BLaER1 treated with 17β-estradiol and CSF1 and Interleukin-3, amounts not matched to agents 10 nM and 100 nM (cell line): Measurements from ENCODE around the gene PPP3CB.

Source experiments
- H3K27ac ChIP-seq, 11 experiments: shearing (Covaris generic); formaldehyde crosslinking; 2 replicates each; pipeline ENCODE4 v1.8.1; 2022
- H3K27me3 ChIP-seq, 11 experiments: shearing (Covaris generic); formaldehyde crosslinking; 2 replicates each; pipeline ENCODE4 v1.8.1; 2022
- H3K36me3 ChIP-seq, 11 experiments: shearing (Covaris generic); formaldehyde crosslinking; 2 replicates each; pipeline ENCODE4 v1.8.1; 2022
- H3K4me1 ChIP-seq, 10 experiments: shearing (Covaris generic); formaldehyde crosslinking; 2 replicates each; pipeline ENCODE4 v1.8.1; 2022
- H3K4me2 ChIP-seq, 11 experiments: shearing (Covaris generic); formaldehyde crosslinking; 2 replicates each; pipeline ENCODE4 v1.8.1; 2022
- H3K4me3 ChIP-seq, 10 experiments: shearing (Covaris generic); formaldehyde crosslinking; 2 replicates each; pipeline ENCODE4 v1.8.1; 2022
- H3K9ac ChIP-seq, 11 experiments: shearing (Covaris generic); formaldehyde crosslinking; 2 replicates each; pipeline ENCODE4 v1.8.1; 2022
- H3K9me3 ChIP-seq, 11 experiments: shearing (Covaris generic); formaldehyde crosslinking; replicated peaks in 1 of 11; 2 replicates each; pipeline ENCODE4 v1.8.1; 2022
- H4K20me1 ChIP-seq, 11 experiments: shearing (Covaris generic); formaldehyde crosslinking; 2 replicates each; pipeline ENCODE4 v1.8.1; 2022
- Cebpa-rat ChIP-seq, 11 experiments: shearing (Covaris generic); IDR thresholded peaks; 2 replicates each; pipeline ENCODE4 v1.8.1; 2022

The PPP3CB gene

DNA sequence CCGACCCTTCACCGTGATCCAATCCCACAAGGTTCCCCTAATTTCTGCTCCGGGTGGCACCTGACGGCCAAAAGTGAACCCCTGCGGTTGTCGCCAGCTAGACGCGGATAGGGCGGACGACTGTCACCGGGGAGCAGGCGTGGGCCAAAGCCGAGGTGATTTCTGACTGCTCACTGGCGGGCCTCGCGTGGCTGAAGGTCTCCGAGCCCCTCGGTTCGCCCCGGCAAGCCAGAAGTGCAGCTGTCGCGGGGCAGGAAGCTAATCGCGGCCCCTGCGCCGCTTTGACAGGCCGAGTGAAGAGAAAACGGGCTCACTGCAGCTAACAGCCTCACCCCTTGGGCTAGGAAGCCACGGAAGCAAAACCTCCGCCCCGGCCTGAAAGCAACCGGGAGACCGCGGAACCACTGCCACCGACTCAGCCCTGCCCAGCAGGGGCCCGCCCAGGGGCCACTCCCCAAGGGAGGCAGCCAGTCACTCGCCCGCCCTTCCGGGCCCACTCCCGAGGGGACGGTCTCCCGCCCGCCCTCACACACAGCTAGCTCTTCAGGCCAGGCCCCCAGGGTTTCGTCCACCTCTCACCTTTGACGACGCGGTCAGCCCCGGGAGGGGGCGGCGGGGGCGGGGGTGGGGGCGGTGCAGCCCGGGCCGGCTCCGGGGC lies 469 bp downstream of the PPP3CB start:
- Histone ChIP-seq H3K4me1 (peaks cover 26 to 46% (median 39%) of the 10 kb centered on the region in 10 experiments), H3K27me3 (no peaks in the 10 kb centered on the region), H4K20me1 (peaks cover 0 to 50% (median 34%) of the 10 kb centered on the region in 11 experiments; a peak in 16 of 22 replicates), H3K27ac (peak overlapping the region; percentile 87 to 96 (median 92)), H3K4me2 (peak overlapping the region; percentile 78 to 97 (median 90)), H3K9ac (peak overlapping the region; percentile 86 to 97 (median 94)), H3K9me3 (0 out of 22 replicates have a peak, but pooled peaks cover 0 to 1% (median 0%) of the 10 kb centered on the region in 11 experiments), H3K36me3 (peaks cover 0 to 50% (median 37%) of the 10 kb centered on the region in 11 experiments; a peak in 17 of 22 replicates), H3K4me3 (peak overlapping the region; percentile 75 to 92 (median 86))
- no peak for TF ChIP-seq Cebpa-rat (IDR thresholded peaks at IDR 0.05)

GRCh38 chr10:73494877-73495225 lies 973 bp downstream of the PPP3CB start:
- no peaks in the 10 kb centered on the region for H3K27me3 ChIP-seq
- no peaks in the 10 kb centered on the region for H3K9me3 ChIP-seq
- H3K4me2 ChIP-seq = peak overlapping the region; percentile 78 to 97 (median 90)
- peak overlapping the region; percentile 75 to 92 (median 86) for H3K4me3 ChIP-seq
- H3K36me3 ChIP-seq = peaks cover 0 to 50% (median 35%) of the 10 kb centered on the region in 11 experiments; a peak in 18 of 22 replicates
- H4K20me1 ChIP-seq = peaks cover under 1 to 55% (median 34%) of the 10 kb centered on the region in 11 experiments; a peak in 16 of 22 replicates
- no peak for TF ChIP-seq Cebpa-rat (IDR thresholded peaks at IDR 0.05)
- H3K9ac ChIP-seq = peak overlapping the region; percentile 86 to 97 (median 94)
- peaks cover 26 to 44% (median 39%) of the 10 kb centered on the region in 10 experiments for H3K4me1 ChIP-seq
- H3K27ac ChIP-seq = peak overlapping the region; percentile 87 to 96 (median 92)

DNA sequence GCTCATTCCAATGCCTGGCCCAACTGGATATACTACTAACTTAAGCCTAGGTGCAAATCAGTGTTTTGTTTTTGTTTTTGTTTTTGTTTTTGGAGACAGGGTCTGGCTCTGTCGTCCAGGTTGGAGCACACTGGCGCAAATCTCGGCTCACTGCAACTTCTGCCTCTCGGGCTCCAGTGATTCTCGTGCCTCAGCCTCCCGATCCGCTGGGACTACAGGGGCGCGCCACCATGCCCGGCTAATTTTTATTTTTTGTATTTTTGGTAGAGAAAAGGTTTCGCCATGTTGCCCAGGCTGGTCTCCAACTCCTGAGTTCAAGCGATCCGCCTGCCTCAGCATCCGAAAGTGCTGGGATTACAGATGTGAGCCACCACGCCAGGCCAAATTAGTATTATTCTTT lies 1.6 kb downstream of the PPP3CB start:
- Histone ChIP-seq H4K20me1 (peaks cover 5 to 61% (median 35%) of the 10 kb centered on the region in 11 experiments; a peak in 17 of 22 replicates), H3K36me3 (peaks cover under 1 to 50% (median 34%) of the 10 kb centered on the region in 11 experiments; a peak in 18 of 22 replicates), H3K4me2 (peak overlapping the region; percentile 78 to 97 (median 90)), H3K4me3 (peak overlapping the region; percentile 75 to 92 (median 86); a peak in 19 of 20 replicates), H3K27me3 (no peaks in the 10 kb centered on the region), H3K9ac (peak overlapping the region; percentile 86 to 97 (median 94); a peak in 21 of 22 replicates), H3K27ac (peak overlapping the region in 8 of 11 experiments; percentile 87 to 96 (median 92); a peak in 12 of 22 replicates), H3K9me3 (no peaks in the 10 kb centered on the region), H3K4me1 (peaks cover 26 to 44% (median 39%) of the 10 kb centered on the region in 10 experiments)
- no peak for TF ChIP-seq Cebpa-rat (IDR thresholded peaks at IDR 0.05)

- Histone ChIP-seq H3K4me1 (peaks cover 26 to 44% (median 39%) of the 10 kb centered on the region in 10 experiments), H3K9ac (peak overlapping the region in 10 of 11 experiments; percentile 86 to 97 (median 94); a peak in 11 of 22 replicates), H3K9me3 (no peaks in the 10 kb centered on the region), H3K27ac (peak overlapping the region in 4 of 11 experiments; percentile 89 to 96 (median 93); a peak in 4 of 22 replicates), H3K4me3 (peak overlapping the region in 9 of 10 experiments; percentile 75 to 92 (median 88); a peak in 14 of 20 replicates), H3K36me3 (peaks cover 5 to 50% (median 30%) of the 10 kb centered on the region in 11 experiments; a peak in 18 of 22 replicates), H3K27me3 (no peaks in the 10 kb centered on the region), H4K20me1 (peaks cover 9 to 66% (median 37%) of the 10 kb centered on the region in 11 experiments; a peak in 17 of 22 replicates), H3K4me2 (peak overlapping the region; percentile 78 to 97 (median 90))
- no peak for TF ChIP-seq Cebpa-rat (IDR thresholded peaks at IDR 0.05)
Observed at GRCh38 chr10:73493781-73494180, 2.0 kb downstream of the PPP3CB start.

GRCh38 chr10:73486601-73487000 lies 9.2 kb downstream of the PPP3CB start:
- no peaks in the 10 kb centered on the region for H3K27me3 ChIP-seq
- no peak overlapping the region for H3K9ac ChIP-seq
- H3K9me3 ChIP-seq = peaks cover 0 to 3% (median 0%) of the 10 kb centered on the region in 11 experiments; a peak in 2 of 22 replicates
- H3K36me3 ChIP-seq = peaks cover 25 to 81% (median 59%) of the 10 kb centered on the region in 11 experiments
- H3K4me1 ChIP-seq = peaks cover 0 to 10% (median 0%) of the 10 kb centered on the region in 10 experiments; a peak in 2 of 20 replicates
- H4K20me1 ChIP-seq = peaks cover 3 to 53% (median 32%) of the 10 kb centered on the region in 11 experiments; a peak in 15 of 22 replicates
- TF ChIP-seq Cebpa-rat (IDR thresholded peaks at IDR 0.05) = no peak
- no peak overlapping the region for H3K4me3 ChIP-seq
- H3K27ac ChIP-seq = no peak overlapping the region
- no peak overlapping the region for H3K4me2 ChIP-seq

DNA sequence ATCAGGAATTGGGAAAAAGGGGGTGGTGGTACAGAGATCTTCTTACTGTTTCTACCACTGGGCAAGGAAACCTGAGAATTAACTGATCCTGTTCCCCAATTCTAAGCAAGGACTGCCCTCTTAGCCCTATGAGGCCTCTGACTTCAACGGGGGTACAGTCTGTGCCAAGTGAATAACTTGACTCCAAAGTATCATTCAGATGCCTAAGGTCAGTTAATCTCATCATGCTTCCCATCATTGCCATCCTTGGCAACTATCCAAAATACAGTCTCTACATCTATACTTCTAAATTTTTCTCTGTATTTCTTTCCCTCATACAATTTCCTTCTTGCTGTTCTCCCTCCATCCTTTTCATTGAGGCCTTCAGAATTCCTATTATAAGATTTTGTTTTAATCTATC lies 10.5 kb downstream of the PPP3CB start:
- Histone ChIP-seq H3K9me3 (peaks cover 0 to 3% (median 0%) of the 10 kb centered on the region in 11 experiments; a peak in 2 of 22 replicates), H3K4me3 (no peak overlapping the region), H3K9ac (no peak overlapping the region), H3K36me3 (peaks cover 21 to 73% (median 53%) of the 10 kb centered on the region in 11 experiments), H4K20me1 (peaks cover 3 to 50% (median 25%) of the 10 kb centered on the region in 11 experiments; a peak in 14 of 22 replicates), H3K27ac (no peak overlapping the region), H3K27me3 (no peaks in the 10 kb centered on the region), H3K4me2 (no peak overlapping the region), H3K4me1 (peaks cover 0 to 10% (median 0%) of the 10 kb centered on the region in 10 experiments; a peak in 2 of 20 replicates)
- no peak for TF ChIP-seq Cebpa-rat (IDR thresholded peaks at IDR 0.05)

DNA sequence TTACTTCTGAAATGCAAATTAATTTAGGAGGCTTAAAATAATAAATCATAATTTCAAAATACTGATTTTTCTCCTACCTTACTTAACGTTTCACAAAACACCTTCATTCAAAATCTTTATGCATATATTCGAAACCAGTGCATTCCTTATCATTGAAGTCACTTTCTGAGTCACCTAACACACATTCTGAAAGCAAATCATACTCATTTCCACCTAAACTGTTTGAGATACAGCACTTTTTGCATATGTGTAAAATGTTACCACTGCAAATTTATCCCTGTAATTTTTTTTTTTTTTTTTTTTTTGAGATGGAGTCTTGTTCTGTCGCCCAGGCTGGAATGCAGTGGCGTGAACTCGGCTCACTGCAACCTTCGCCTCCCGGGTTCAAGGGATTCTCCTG lies 15.7 kb downstream of the PPP3CB start:
- no peak overlapping the region for H3K9ac ChIP-seq
- H4K20me1 ChIP-seq = peaks cover 0 to 29% (median 11%) of the 10 kb centered on the region in 11 experiments; a peak in 8 of 22 replicates
- H3K27ac ChIP-seq = no peak overlapping the region
- H3K4me2 ChIP-seq = no peak overlapping the region
- peaks cover 0 to 3% (median 0%) of the 10 kb centered on the region in 11 experiments; a peak in 1 of 22 replicates for H3K9me3 ChIP-seq
- no peak for TF ChIP-seq Cebpa-rat (IDR thresholded peaks at IDR 0.05)
- no peak overlapping the region for H3K4me3 ChIP-seq
- peaks cover 48 to 75% (median 67%) of the 10 kb centered on the region in 11 experiments for H3K36me3 ChIP-seq
- H3K27me3 ChIP-seq = no peaks in the 10 kb centered on the region
- H3K4me1 ChIP-seq = peaks cover 0 to 13% (median 5%) of the 10 kb centered on the region in 10 experiments; a peak in 4 of 20 replicates

DNA sequence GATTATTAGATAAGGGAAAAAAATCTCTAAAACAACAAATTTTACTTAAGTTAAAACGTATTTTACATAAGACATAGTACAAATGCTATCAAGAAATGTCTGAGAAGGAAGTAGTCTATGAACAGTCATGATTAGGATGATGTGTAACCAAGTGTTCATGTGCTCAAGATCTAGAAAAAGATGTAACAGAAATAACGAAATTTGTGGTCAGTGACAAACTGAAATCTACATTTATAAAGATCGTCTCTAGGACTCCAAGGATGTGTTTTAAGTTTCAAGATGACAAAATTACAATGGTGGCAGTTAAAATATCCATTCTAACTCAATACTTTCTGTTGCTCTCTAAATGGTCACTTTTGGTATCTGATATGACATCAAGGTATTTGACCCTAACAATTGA lies 17.2 kb downstream of the PPP3CB start:
- Histone ChIP-seq H3K36me3 (peaks cover 62 to 84% (median 76%) of the 10 kb centered on the region in 11 experiments), H4K20me1 (peaks cover 0 to 26% (median 7%) of the 10 kb centered on the region in 11 experiments; a peak in 8 of 22 replicates), H3K9me3 (peaks cover 0 to 3% (median 0%) of the 10 kb centered on the region in 11 experiments; a peak in 1 of 22 replicates), H3K9ac (no peak overlapping the region), H3K4me2 (peak overlapping the region in 2 of 11 experiments; percentile 7 to 8; a peak in 2 of 22 replicates), H3K27ac (no peak overlapping the region), H3K27me3 (no peaks in the 10 kb centered on the region), H3K4me3 (no peak overlapping the region), H3K4me1 (peaks cover 0 to 10% (median 0%) of the 10 kb centered on the region in 10 experiments; a peak in 3 of 20 replicates)
- no peak for TF ChIP-seq Cebpa-rat (IDR thresholded peaks at IDR 0.05)

DNA sequence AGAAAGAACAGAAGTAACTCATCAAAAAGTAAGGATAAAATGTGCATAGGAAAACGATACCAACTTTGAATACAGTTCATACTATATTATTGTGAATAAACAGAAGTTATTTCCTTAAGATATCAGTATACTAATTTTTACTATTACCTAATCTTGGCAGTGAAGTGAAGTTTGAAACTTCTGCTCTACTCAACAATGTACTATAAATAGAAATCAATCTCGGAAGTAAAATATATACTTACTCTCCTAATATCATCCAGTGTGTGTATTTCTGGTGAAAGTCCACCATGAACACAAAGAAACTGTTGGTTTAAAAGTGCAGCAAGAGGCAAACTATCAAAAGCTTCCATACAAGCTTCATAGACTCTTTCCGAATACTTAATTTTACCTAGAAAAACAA lies 24.6 kb downstream of the PPP3CB start:
- no peaks in the 10 kb centered on the region for H3K27me3 ChIP-seq
- H3K4me1 ChIP-seq = peaks cover 14 to 17% (median 15%) of the 10 kb centered on the region in 10 experiments
- no peak overlapping the region for H3K9ac ChIP-seq
- no peak overlapping the region for H3K4me2 ChIP-seq
- no peaks in the 10 kb centered on the region for H4K20me1 ChIP-seq
- H3K4me3 ChIP-seq = no peak overlapping the region
- H3K9me3 ChIP-seq = no peaks in the 10 kb centered on the region
- no peak overlapping the region for H3K27ac ChIP-seq
- H3K36me3 ChIP-seq = peaks cover 77 to 100% (median 92%) of the 10 kb centered on the region in 11 experiments
- TF ChIP-seq Cebpa-rat (IDR thresholded peaks at IDR 0.05) = no peak
